ENCODE results near the gene TXN.

GRCh38 chr9:110197330-110198187 is 58.7 kb downstream of the TXN start:
- no peak for TF ChIP-seq EZH2 (IDR thresholded peaks at IDR 0.05; ENCODE audit: insufficient read depth, poor library complexity, severe bottlenecking)
- TF ChIP-seq EZH2phosphoT487 (IDR thresholded peaks at IDR 0.05; ENCODE audit: insufficient read depth, low read depth), result no peak

All from GM23248 (cell line).